HepG2 (cell line): ENCODE data around the gene SLAIN2. TPM values are rescaled to one million over a fixed set of nuclear protein-coding genes. Genes with fewer than 3 reads are reported as not detected.

Experiments used
- ATAC-seq: fragments of 200-7000 bp; cut with Tn5 transposase; 3 replicates; pipeline ENCODE4 v1.9.1; 2020; ENCODE audit warnings: mild to moderate bottlenecking, moderate library complexity
- BruUV-seq: library from RNA; stranded (reverse); fragments of 400-500 nt; replicated peaks from 2 replicates; lab custom pipeline; 2021; lab: Mats Ljungman, UMichigan
- CTCF ChIA-PET: fragments of 300-600 bp; formaldehyde crosslinking; extraction: SDS; loops from one replicate; lab custom pipeline; 2021; ENCODE audit warnings: low total read pairs, inconsistent platforms, low intra/inter-chr PET ratio; lab: Yijun Ruan, JAX
- POLR2A ChIA-PET: fragments of 350-600 bp; sonication (Branson Sonifier 250); formaldehyde crosslinking; loops from one replicate; lab custom pipeline; 2020; ENCODE audit warnings: antibody characterized with exemption, inconsistent platforms; lab: Yijun Ruan, JAX
- DNase-seq: peaks from one replicate; pipeline ENCODE4 v3.0.0-alpha.2; 2015; ENCODE audit warnings: low spot score
- FAIRE-seq: peaks from 3 replicates; lab custom pipeline; 2011; peaks lifted over from hg19 to GRCh38; lab: Jason Lieb, UNC
- H2AFZ ChIP-seq: one replicate; pipeline ENCODE4 v1.6.1; 2011; ENCODE audit warnings: low read length, inconsistent platforms
- H3K27ac ChIP-seq: fragments of 300-600 bp; 3 replicates; pipeline ENCODE4 v1.8.0; 2011; ENCODE audit warnings: mixed run types, mild to moderate bottlenecking, mixed read lengths, low read length, inconsistent platforms; ENCODE audit not compliant: insufficient read depth; ENCODE audit errors: extremely low read length
- H3K27me3 ChIP-seq, 2 experiments: fragments of 200-600 bp in 1 of 2; 2 replicates in 1 of 2; 3 replicates in 1 of 2; pipeline versions ENCODE4 v1.6.0 to v1.8.0; 2011; ENCODE audit warnings: low read length in 2 of 2, mild to moderate bottlenecking in 2 of 2, moderate library complexity in 2 of 2, inconsistent platforms in 1 of 2; ENCODE audit not compliant: insufficient read depth in 2 of 2, control insufficient read depth in 1 of 2
- H3K36me3 ChIP-seq, 2 experiments: fragments of 200-600 bp in 1 of 2; replicated peaks in 1 of 2; 2 replicates in 1 of 2; 3 replicates in 1 of 2; pipeline versions ENCODE4 v1.5.1 to v1.8.0; 2011; ENCODE audit warnings: low read length in 2 of 2, inconsistent platforms in 1 of 2; ENCODE audit not compliant: insufficient read depth in 2 of 2, control insufficient read depth in 1 of 2
- H3K4me1 ChIP-seq: 2 replicates; pipeline ENCODE4 v1.5.1; 2012; ENCODE audit warnings: low read length, inconsistent platforms; ENCODE audit not compliant: insufficient read depth
- H3K4me2 ChIP-seq: 2 replicates; pipeline ENCODE4 v1.6.0; 2011; ENCODE audit warnings: low read depth, low read length, inconsistent platforms
- H3K4me3 ChIP-seq, 3 experiments: fragments of 200-600 bp in 1 of 3; sonication (generic), shearing (Covaris generic) in 1 of 3; replicated peaks in 1 of 3; 2 replicates each; pipeline ENCODE4 v1.5.1; 2011 to 2016; ENCODE audit warnings: low read length in 3 of 3, inconsistent platforms in 2 of 3, low read depth in 2 of 3, mild to moderate bottlenecking in 2 of 3, control low read depth in 1 of 3, mixed read lengths in 1 of 3; ENCODE audit not compliant: insufficient read depth in 1 of 3
- H3K79me2 ChIP-seq: one replicate; pipeline ENCODE4 v1.6.1; 2011; ENCODE audit warnings: low read length, inconsistent platforms; ENCODE audit not compliant: insufficient read depth
- H3K9ac ChIP-seq: 2 replicates; pipeline ENCODE4 v1.6.0; 2011; ENCODE audit warnings: mild to moderate bottlenecking, low read depth, low read length, inconsistent platforms; ENCODE audit not compliant: insufficient read depth
- H3K9me3 ChIP-seq: 2 replicates; pipeline ENCODE4 v1.5.1; 2012; ENCODE audit warnings: mild to moderate bottlenecking, low read length
- H4K20me1 ChIP-seq: 2 replicates; pipeline ENCODE4 v1.6.0; 2011; ENCODE audit warnings: inconsistent platforms, mild to moderate bottlenecking, low read length, moderate library complexity; ENCODE audit not compliant: insufficient read depth
- CBFB ChIP-seq: sonication (generic); formaldehyde crosslinking; IDR thresholded peaks from 2 replicates; pipeline ENCODE4 v1.4.0; 2020; ENCODE audit warnings: missing genetic modification reagents
- HOXD1 ChIP-seq: sonication (generic); formaldehyde crosslinking; IDR thresholded peaks from 2 replicates; pipeline ENCODE4 v1.5.0; 2020; ENCODE audit warnings: missing genetic modification reagents
- ISL2 ChIP-seq: sonication (generic); formaldehyde crosslinking; IDR thresholded peaks from 2 replicates; pipeline ENCODE4 v1.5.0; 2020; ENCODE audit warnings: missing genetic modification reagents
- KLF6 ChIP-seq: IDR thresholded peaks from 2 replicates; pipeline ENCODE4 v1.8.0; 2016; ENCODE audit warnings: missing biosample characterization, missing genetic modification reagents
- MBNL3 ChIP-seq: fragments of 250-450 bp; sonication (Bioruptor Pico); conservative IDR thresholded peaks from 2 replicates; pipeline ENCODE4 v1.8.0; 2022; ENCODE audit warnings: mild to moderate bottlenecking, inconsistent platforms
- SMAD3 ChIP-seq: sonication (generic); formaldehyde crosslinking; IDR thresholded peaks from 2 replicates; pipeline ENCODE4 v1.4.0; 2020; ENCODE audit warnings: missing genetic modification reagents
- SPEN ChIP-seq: sonication (generic); formaldehyde crosslinking; IDR thresholded peaks from 2 replicates; pipeline ENCODE4 v1.5.1; 2020; ENCODE audit warnings: low read depth, mild to moderate bottlenecking, missing genetic modification reagents
- TCF7L2 ChIP-seq: IDR thresholded peaks from 2 replicates; pipeline ENCODE4 v1.6.1; 2011; ENCODE audit warnings: mild to moderate bottlenecking, low read depth, low read length, moderate library complexity
- ZNF124 ChIP-seq: sonication (generic); formaldehyde crosslinking; IDR thresholded peaks from 2 replicates; pipeline ENCODE4 v1.4.0; 2020; ENCODE audit warnings: missing genetic modification reagents
- ZNF207 ChIP-seq: fragments of 450-650 bp; IDR thresholded peaks from 2 replicates; pipeline ENCODE4 v1.6.1; 2016; ENCODE audit warnings: antibody characterized with exemption, borderline replicate concordance
- ZNF224 ChIP-seq: sonication (generic); formaldehyde crosslinking; IDR thresholded peaks from 2 replicates; pipeline ENCODE4 v1.5.0; 2020; ENCODE audit warnings: mild to moderate bottlenecking, missing genetic modification reagents
- ZNF253 ChIP-seq: sonication (generic); formaldehyde crosslinking; IDR thresholded peaks from 2 replicates; pipeline ENCODE4 v1.8.0; 2022; ENCODE audit warnings: mild to moderate bottlenecking, missing genetic modification reagents, borderline replicate concordance
- ZNF790 ChIP-seq: sonication (generic); formaldehyde crosslinking; IDR thresholded peaks from 2 replicates; pipeline ENCODE4 v1.8.0; 2022; ENCODE audit warnings: missing genetic modification reagents, mild to moderate bottlenecking, borderline replicate concordance
- WGBS: methylation state at CpG from one replicate; pipeline ENCODE4 v1.1.6; 2017; ENCODE audit warnings: low lambda C conversion rate; 5-methylcytosine and 5-hydroxymethylcytosine counted together
- in situ Hi-C: cut with HindIII; loops from 2 replicates; pipeline ENCODE4 v1.10.0; 2017; ENCODE audit warnings: low pct_unique_long_range_greater_than_20kb; ENCODE audit not compliant: extremely low pct_ligation_motif_present
- intact Hi-C: fragments of 100-400 bp; cut with micrococcal nuclease; formaldehyde crosslinking; loops from one replicate; pipeline ENCODE4 v1.10.0; 2022; ENCODE audit not compliant: unreplicated experiment
- polyA plus RNA-seq, 8 experiments: library from polyadenylated mRNA; depleted of rRNA in 3 of 8; stranded (reverse) in 7 of 8; unstranded in 1 of 8; fragments of >200 nt; fragmentation: Illumina TruSeq in 4 of 8; extraction: Trizol in 4 of 8; gene quantifications; 2 replicates each; pipeline versions ENCODE4 v1.2.1 to v1.2.3, GENCODE V29; 2011 to 2016; ENCODE audit warnings: low read depth in 4 of 8, missing spikeins in 1 of 8, mixed read lengths in 1 of 8; ENCODE audit not compliant: insufficient read depth in 1 of 8
- total RNA-seq, 5 experiments: library from RNA; depleted of rRNA; stranded (reverse); fragments of >200 nt; fragmentation: Illumina TruSeq; extraction: Trizol; gene quantifications; 2 replicates each; pipeline ENCODE4 v1.2.3, GENCODE V29; 2016; ENCODE audit warnings: low read depth in 1 of 5
- TF ChIP-seq, protein P1 (sequence below), 2 experiments: fragments of 450-650 bp in 1 of 2; sonication (generic) in 1 of 2; formaldehyde crosslinking in 1 of 2; IDR thresholded peaks; 2 replicates each; pipeline versions ENCODE4 v1.6.1 to v1.8.0; 2016 to 2022; ENCODE audit warnings: antibody characterized with exemption in 1 of 2, mild to moderate bottlenecking in 1 of 2, missing genetic modification reagents in 1 of 2
- TF ChIP-seq, protein P2 (sequence below): IDR thresholded peaks from 2 replicates; pipeline ENCODE4 v1.6.1; 2016

Gene SLAIN2
- total and polyA plus RNA-seq, 2 of the 13 experiments (the other 11 are each of a cell fraction or from before 2014, with no cell fraction given) = 20.7 to 22.5 TPM

DNA sequence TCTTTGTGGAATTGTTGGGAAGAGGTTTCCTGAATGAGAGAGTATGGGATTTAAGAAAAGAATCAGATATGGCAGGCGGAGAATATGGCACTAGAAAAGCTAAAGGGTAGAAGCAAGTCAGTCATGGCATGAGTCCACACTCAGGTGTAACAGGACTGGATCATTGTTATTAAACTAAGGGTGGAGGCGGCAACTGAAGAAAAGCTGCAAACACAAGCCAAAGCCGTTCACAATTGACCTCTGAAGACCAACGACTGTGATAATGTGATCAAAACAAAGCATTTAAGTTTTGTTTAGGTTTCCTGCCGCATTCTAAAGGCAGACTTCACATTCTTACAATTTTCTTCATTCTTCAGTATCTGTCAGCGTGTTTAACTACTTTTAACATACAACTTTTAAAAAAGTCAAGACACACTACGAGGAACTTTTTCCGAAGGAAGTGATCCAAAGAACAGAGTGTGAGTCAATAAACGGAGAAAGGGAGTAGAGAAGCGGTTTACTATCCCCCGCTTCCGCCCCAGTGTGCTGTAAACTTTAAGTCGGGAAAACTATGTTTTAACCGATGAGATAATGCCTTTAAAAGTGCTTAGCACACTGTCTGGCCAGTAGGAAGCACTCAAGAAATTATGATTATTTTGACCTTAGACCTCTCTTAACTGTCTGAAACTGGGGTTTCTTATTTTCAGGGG is 909 bp upstream of the SLAIN2 start:
- Histone ChIP-seq H3K9me3 (no peaks in the 10 kb centered on the region), H3K9ac (peak overlapping the region; percentile 72), H3K27me3 (no peaks in the 10 kb centered on the region; a peak in 1 of 5 replicates), H3K27ac (peak overlapping the region; percentile 78), H4K20me1 (peaks cover 25% of the 10 kb centered on the region), H3K4me3 (peak overlapping the region; percentile 72 to 98 (median 73)), H2AFZ (peak overlapping the region; percentile 71), H3K4me1 (peaks cover 49% of the 10 kb centered on the region), H3K36me3 (no peaks in the 10 kb centered on the region), H3K79me2 (peaks cover 34% of the 10 kb centered on the region), H3K4me2 (peak overlapping the region; percentile 82)
- FAIRE-seq (no peak), ATAC-seq (peak; percentile 8), DNase-seq (no peak)
- POLR2A ChIA-PET = interaction anchor here (1.0 kb wide), 2 partner anchors 12 to 46 kb away, joined by 3 to 4 read pairs; no protein-coding TSS in a partner anchor
- 8% methylated on average over 14 of the region's 14 CpGs for WGBS
- in situ Hi-C loops = no loop called here
- CTCF ChIA-PET = no interaction called here
- intact Hi-C loops = loop anchor here (10.0 kb wide), 2 partner anchors 306 to 444 kb away; partner anchors contain the start of gene FRYL
- no TSS peak for BruUV-seq
- TF ChIP-seq ZNF224 (CRISPR knock-in tag) = no peak
- peak; percentile 46; the same call in 1 of the 2 replicates for TF ChIP-seq SMAD3 (CRISPR knock-in tag)
- TF ChIP-seq ISL2 (CRISPR knock-in tag) = no peak
- TF ChIP-seq, protein P1, sequence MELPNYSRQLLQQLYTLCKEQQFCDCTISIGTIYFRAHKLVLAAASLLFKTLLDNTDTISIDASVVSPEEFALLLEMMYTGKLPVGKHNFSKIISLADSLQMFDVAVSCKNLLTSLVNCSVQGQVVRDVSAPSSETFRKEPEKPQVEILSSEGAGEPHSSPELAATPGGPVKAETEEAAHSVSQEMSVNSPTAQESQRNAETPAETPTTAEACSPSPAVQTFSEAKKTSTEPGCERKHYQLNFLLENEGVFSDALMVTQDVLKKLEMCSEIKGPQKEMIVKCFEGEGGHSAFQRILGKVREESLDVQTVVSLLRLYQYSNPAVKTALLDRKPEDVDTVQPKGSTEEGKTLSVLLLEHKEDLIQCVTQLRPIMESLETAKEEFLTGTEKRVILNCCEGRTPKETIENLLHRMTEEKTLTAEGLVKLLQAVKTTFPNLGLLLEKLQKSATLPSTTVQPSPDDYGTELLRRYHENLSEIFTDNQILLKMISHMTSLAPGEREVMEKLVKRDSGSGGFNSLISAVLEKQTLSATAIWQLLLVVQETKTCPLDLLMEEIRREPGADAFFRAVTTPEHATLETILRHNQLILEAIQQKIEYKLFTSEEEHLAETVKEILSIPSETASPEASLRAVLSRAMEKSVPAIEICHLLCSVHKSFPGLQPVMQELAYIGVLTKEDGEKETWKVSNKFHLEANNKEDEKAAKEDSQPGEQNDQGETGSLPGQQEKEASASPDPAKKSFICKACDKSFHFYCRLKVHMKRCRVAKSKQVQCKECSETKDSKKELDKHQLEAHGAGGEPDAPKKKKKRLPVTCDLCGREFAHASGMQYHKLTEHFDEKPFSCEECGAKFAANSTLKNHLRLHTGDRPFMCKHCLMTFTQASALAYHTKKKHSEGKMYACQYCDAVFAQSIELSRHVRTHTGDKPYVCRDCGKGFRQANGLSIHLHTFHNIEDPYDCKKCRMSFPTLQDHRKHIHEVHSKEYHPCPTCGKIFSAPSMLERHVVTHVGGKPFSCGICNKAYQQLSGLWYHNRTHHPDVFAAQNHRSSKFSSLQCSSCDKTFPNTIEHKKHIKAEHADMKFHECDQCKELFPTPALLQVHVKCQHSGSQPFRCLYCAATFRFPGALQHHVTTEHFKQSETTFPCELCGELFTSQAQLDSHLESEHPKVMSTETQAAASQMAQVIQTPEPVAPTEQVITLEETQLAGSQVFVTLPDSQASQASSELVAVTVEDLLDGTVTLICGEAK (IDR thresholded peaks at IDR 0.05) = no peak
- TF ChIP-seq, protein P1 (CRISPR knock-in tag; IDR thresholded peaks at IDR 0.05) = no peak
- no peak for TF ChIP-seq MBNL3
- TF ChIP-seq ZNF124 (CRISPR knock-in tag) = no peak
- TF ChIP-seq, protein P2, sequence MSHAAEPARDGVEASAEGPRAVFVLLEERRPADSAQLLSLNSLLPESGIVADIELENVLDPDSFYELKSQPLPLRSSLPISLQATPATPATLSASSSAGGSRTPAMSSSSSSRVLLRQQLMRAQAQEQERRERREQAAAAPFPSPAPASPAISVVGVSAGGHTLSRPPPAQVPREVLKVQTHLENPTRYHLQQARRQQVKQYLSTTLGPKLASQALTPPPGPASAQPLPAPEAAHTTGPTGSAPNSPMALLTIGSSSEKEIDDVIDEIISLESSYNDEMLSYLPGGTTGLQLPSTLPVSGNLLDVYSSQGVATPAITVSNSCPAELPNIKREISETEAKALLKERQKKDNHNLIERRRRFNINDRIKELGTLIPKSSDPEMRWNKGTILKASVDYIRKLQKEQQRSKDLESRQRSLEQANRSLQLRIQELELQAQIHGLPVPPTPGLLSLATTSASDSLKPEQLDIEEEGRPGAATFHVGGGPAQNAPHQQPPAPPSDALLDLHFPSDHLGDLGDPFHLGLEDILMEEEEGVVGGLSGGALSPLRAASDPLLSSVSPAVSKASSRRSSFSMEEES (CRISPR knock-in tag) = no peak
- no peak for TF ChIP-seq CBFB
- TF ChIP-seq ZNF207 = no peak
- no peak for TF ChIP-seq ZNF253
- TF ChIP-seq HOXD1 (CRISPR knock-in tag) = no peak
- TF ChIP-seq KLF6 (CRISPR knock-in tag) = no peak
- peak; percentile 13; the same call in 1 of the 2 replicates for TF ChIP-seq SPEN (CRISPR knock-in tag)
- TF ChIP-seq TCF7L2 = no peak
- no peak for TF ChIP-seq ZNF790 (CRISPR knock-in tag)
